Colonic mucosa (tissue), 4 donors: ENCODE data around the gene WRAP73. TPM values are rescaled to one million over a fixed set of nuclear protein-coding genes. Genes with fewer than 3 reads are reported as not detected.

ENCODE experiments used
- DNase-seq: peaks from one replicate; pipeline ENCODE4 v3.0.0-alpha.2; 2020
- H3K27ac ChIP-seq: fragments of 200-600 bp; one replicate; pipeline ENCODE4 v1.8.0; 2021
- H3K27me3 ChIP-seq: fragments of 200-600 bp; one replicate; pipeline ENCODE4 v1.8.0; 2021
- H3K36me3 ChIP-seq: fragments of 200-600 bp; one replicate; pipeline ENCODE4 v1.8.0; 2021
- H3K4me1 ChIP-seq: fragments of 200-600 bp; one replicate; pipeline ENCODE4 v1.8.0; 2021; ENCODE audit warnings: mild to moderate bottlenecking
- H3K4me3 ChIP-seq: fragments of 200-600 bp; one replicate; pipeline ENCODE4 v1.8.0; 2021
- H3K9ac ChIP-seq, 2 donors: one replicate each; pipeline ENCODE4 v1.7.0; 2013; ENCODE audit warnings: control low read depth in 2 of 2, low read depth in 2 of 2, low read length in 2 of 2
- H3K9me3 ChIP-seq: fragments of 200-600 bp; one replicate; pipeline ENCODE4 v1.8.0; 2021
- intact Hi-C: fragments of 100-400 bp; cut with DNase I; formaldehyde crosslinking; loops from one replicate; pipeline ENCODE4 v1.14.1; 2022
- total RNA-seq, 2 donors: library from RNA; stranded (reverse); fragmentation: NEBNext Ultra II Directional in 1 of 2; extraction: Animal tissue kit (Norgen Biotek cat#: 25700) in 1 of 2; gene quantifications; one replicate each; pipeline ENCODE4 v1.2.1, GENCODE V29; 2021
- TF ChIP-seq, protein P1 (sequence below): fragments of 200-600 bp; IDR thresholded peaks from one replicate; pipeline ENCODE4 v1.8.0; 2022; ENCODE audit warnings: antibody characterized with exemption, mild to moderate bottlenecking
- donor health status: healthy.
- donor health status: DM: no; HTN: no; CAD: no.
- donor health status: DM: no; HTN: no; CAD: no.

WRAP73 gene
- total RNA-seq, 2 donors from 2014 or later, result 19.9 to 24.2 TPM

DNA sequence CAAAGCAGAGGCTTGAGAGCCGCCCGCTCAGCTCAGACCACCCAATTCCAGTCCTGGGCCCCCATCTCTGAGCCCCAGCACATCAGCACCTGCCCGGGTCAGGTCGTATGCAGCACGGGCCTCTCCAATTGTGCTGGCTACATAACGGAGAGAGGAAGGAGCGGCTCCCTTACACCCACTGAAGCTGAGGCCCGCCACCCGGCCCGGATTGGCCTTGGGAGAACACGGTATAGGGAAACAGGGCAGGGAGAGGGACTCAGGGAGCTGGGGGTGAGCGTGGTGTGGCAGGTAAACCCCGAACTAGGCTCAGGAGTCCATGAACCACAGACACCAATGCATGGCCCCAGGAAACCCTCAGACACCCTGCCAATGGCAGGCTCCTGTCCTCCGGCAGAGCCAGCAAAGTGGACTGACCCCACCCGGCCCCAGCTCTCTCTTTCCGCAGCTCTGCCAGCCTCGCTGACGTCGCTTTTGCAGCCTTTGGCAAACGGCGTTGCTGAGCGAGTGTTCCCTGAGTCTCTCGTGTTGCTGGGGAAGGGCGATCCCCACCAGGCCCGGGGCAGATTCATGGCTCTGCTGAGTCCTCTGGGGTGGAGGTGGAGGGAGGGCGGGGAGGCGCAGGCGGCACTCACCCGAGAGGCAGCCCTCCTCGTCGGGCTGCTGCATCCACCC lies 55.1 kb downstream of the WRAP73 start:
- H3K27ac ChIP-seq, result no peak overlapping the region
- no peak for DNase-seq
- H3K4me3 ChIP-seq, result no peak overlapping the region
- H3K9ac ChIP-seq, result no peak overlapping the region
- H3K36me3 ChIP-seq, result no peaks in the 10 kb centered on the region
- H3K9me3 ChIP-seq, result no peaks in the 10 kb centered on the region
- TF ChIP-seq, protein P1, sequence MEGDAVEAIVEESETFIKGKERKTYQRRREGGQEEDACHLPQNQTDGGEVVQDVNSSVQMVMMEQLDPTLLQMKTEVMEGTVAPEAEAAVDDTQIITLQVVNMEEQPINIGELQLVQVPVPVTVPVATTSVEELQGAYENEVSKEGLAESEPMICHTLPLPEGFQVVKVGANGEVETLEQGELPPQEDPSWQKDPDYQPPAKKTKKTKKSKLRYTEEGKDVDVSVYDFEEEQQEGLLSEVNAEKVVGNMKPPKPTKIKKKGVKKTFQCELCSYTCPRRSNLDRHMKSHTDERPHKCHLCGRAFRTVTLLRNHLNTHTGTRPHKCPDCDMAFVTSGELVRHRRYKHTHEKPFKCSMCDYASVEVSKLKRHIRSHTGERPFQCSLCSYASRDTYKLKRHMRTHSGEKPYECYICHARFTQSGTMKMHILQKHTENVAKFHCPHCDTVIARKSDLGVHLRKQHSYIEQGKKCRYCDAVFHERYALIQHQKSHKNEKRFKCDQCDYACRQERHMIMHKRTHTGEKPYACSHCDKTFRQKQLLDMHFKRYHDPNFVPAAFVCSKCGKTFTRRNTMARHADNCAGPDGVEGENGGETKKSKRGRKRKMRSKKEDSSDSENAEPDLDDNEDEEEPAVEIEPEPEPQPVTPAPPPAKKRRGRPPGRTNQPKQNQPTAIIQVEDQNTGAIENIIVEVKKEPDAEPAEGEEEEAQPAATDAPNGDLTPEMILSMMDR, result no peak
- no peaks in the 10 kb centered on the region for H3K4me1 ChIP-seq
- intact Hi-C loops, result no loop called here
- no peaks in the 10 kb centered on the region for H3K27me3 ChIP-seq

DNA sequence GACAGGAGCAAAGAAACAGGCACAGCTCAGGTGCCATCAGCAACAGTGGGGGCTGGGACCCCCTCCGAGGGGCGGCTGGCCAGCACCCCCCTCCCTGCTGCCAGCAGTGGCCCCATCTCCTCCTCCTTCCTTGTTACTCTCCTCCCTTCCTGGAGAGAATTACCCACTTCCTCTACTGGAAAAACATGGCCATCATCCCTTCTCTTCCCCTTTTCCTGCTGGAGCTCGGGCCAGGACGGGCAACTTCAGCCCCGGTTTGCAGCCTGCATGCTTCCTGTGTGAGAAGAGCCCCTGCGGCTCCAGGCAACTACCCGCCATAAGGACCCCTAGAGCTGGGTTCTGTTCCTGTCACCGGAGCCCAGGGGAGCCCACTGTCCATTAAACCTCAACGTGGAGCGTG lies 56.2 kb downstream of the WRAP73 start:
- Histone ChIP-seq H3K9ac (no peak overlapping the region), H3K4me1 (no peaks in the 10 kb centered on the region), H3K9me3 (no peaks in the 10 kb centered on the region), H3K27me3 (no peaks in the 10 kb centered on the region), H3K36me3 (no peaks in the 10 kb centered on the region), H3K27ac (no peak overlapping the region), H3K4me3 (no peak overlapping the region)
- TF ChIP-seq, protein P1, result no peak
- intact Hi-C loops, result no loop called here
- no peak for DNase-seq

DNA sequence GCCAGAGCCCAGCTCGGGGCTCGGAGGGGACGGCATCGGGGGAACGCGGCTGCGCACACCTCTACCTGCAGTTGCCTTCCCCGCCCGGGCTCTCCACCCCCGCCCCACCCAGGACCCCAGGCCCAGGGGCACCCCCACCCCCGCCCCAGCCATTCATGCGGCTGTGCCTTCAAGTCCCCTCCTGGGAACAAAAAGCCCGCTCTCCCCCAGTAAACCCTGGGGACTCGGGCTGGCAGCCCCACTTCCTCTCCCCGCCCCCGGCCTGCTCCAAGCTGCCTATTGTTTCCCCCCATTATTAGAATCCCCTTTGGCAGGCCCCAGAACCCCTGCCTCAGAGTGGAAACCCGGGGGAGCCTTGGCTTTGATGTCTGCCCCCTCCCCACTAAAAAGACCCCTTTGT lies 56.6 kb downstream of the WRAP73 start:
- Histone ChIP-seq H3K4me1 (no peaks in the 10 kb centered on the region), H3K9me3 (no peaks in the 10 kb centered on the region), H3K27ac (no peak overlapping the region), H3K9ac (no peak overlapping the region), H3K27me3 (no peaks in the 10 kb centered on the region), H3K36me3 (no peaks in the 10 kb centered on the region), H3K4me3 (no peak overlapping the region)
- no peak for DNase-seq
- TF ChIP-seq, protein P1, result no peak
- intact Hi-C loops, result no loop called here

DNA sequence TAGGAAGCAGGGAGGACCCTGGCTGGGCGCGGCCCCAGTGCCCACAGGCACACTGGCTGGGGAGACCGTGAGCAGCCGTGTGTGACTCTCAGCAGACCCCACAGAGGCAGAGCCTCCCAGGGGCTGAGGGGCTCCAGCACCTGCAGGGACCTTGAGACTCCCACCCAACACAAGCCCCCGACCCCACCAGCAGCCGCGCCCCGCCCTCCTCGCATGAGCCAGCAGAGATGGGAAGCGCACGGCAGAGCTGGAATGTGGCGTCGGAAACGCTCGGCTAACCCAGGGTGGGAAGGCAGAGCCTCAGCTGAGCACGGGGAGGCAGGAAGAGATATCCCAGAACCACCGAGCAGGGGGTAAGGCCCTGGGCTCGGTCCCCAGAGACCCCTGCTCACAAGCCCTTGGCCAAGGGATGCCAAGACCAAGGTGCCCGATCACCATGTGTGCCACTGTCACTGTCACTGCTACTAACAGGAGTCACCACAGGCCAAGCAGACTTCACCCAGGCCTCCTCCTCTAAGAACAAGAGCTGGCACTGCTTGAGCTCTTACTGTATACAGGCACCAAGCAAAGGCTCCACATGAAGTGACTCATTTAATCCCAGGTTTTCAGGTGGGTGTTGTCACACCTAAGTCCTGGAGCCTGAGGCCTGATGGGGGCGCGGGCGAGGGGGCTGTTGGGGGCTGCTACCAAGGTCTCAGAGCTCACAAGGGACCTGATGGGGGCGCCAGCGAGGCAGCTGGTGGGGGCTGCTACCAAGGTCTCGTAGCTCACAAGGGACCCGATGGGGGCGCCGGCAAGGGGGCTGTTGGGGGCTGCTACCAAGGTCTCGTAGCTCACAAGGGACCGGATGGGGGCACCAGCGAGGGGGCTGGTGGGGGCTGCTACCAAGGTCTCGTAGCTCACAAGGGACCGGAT lies 58.7 kb downstream of the WRAP73 start:
- TF ChIP-seq, protein P1, result no peak
- Histone ChIP-seq H3K9me3 (no peaks in the 10 kb centered on the region), H3K27me3 (no peaks in the 10 kb centered on the region), H3K36me3 (no peaks in the 10 kb centered on the region), H3K27ac (no peak overlapping the region), H3K4me3 (no peak overlapping the region), H3K9ac (no peak overlapping the region), H3K4me1 (no peaks in the 10 kb centered on the region)
- no peak for DNase-seq
- intact Hi-C loops, result no loop called here

DNA sequence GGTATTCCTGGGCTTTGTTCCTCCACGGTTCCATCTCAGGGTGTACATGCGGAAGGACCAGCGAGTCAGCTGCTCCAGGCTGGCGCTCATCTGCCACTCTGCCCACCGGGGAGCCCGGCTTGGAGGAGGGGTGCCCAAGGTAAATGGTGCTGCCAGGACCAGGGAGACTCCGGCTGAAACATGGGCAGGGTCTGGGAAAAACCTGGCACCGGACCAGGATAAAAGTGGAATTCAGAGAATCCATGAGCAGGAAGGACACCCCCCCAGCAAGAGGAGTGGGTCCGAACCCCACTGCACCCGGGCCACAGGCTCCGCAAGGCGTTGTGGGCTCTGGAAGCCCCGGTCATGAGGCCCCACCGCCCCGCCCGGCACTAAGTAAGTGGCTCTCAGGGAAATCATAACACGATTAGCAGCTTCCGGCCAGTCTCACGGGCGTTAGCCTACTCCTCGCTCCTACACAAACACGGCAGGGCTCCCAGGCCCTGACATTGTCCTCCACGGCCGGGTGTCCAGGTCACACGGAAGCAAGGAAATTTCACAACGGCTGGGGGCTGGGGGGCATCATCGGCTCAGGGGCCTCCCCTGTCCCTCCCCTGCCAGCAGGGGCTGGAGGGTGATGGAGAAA lies 59.7 kb downstream of the WRAP73 start:
- Histone ChIP-seq H3K4me3 (no peak overlapping the region), H3K27ac (no peak overlapping the region), H3K4me1 (no peaks in the 10 kb centered on the region), H3K36me3 (no peaks in the 10 kb centered on the region), H3K27me3 (no peaks in the 10 kb centered on the region), H3K9me3 (no peaks in the 10 kb centered on the region), H3K9ac (no peak overlapping the region)
- DNase-seq, result no peak
- TF ChIP-seq, protein P1, result no peak
- intact Hi-C loops, result no loop called here
